ENCODE data around the gene ZNF708.
"Not testable (repeated sequence)": the region's sequence is repeated elsewhere in the genome, so short reads cannot be mapped to it uniquely, and the experiment has no call there.

Gene ZNF708

GRCh38 chr19:21328885-21329605, at the start of gene ZNF708:
TSS of gene ZNF708 (minus strand) at chr19:21329410. CDS start at chr19:21329212, 198 bp downstream.
- peak; percentile 48 to 55 (median 49) for DNase-seq (ENCODE audit: low read depth in 3 of 3)

- DNase-seq (ENCODE audit: low read depth in 3 of 3): no peak
Observed at GRCh38 chr19:21362291-21362690, 33.1 kb upstream of the ZNF708 start.

- DNase-seq (ENCODE audit: low read depth in 3 of 3): peak; percentile 46 to 71 (median 63)
Observed at GRCh38 chr19:21358768-21359451, 29.7 kb upstream of the ZNF708 start, which contains the start of gene ZNF738. TSS of gene ZNF738 (plus strand) at chr19:21359000. CDS start at chr19:21359141, 141 bp downstream.

DNA sequence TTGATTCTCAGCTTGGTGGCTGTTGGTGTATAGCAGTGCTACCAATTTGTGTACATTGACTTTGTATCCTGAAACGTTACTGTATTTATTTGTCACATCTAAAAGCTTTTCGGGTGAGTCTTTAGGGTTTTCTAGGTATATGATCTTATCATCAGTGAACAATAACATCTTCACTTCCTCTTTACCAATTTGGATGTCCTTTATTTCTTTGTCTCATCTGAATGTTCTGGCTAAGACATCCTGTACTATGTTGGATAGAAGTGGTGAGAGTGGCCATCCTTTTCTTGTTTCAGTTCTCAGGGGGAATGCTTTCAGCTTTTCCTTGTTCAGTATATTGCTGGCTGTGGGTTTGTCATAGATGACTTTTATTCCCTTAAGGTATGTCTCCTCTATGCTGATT, 23.6 kb upstream of the ZNF708 start:
- DNase-seq (ENCODE audit: low read depth in 3 of 3): no peak

GRCh38 chr19:21344841-21345240, 15.6 kb upstream of the ZNF708 start:
- not testable (repeated sequence) for DNase-seq (ENCODE audit: low read depth in 3 of 3)

- DNase-seq (ENCODE audit: low read depth in 3 of 3): no peak
Observed at GRCh38 chr19:21335721-21336120, 6.5 kb upstream of the ZNF708 start.

DNA sequence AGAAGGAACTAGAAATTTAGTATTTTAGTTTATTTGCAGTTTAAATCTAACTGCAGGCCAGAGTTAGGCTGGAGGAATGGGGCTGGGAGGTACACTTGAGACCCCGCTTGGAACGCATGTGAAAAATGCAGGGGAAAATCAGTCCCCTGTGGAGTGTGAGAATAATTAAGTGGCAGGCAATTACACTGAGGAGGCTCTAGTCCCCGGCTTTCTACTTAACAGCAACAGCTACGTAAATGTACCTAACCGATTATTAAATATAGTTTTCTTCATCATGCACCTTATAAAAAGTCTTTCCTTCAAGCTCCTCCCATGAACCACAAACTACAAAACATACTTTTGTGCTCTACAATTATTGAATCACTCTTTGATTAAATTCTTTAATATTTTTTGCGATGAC, 804 bp downstream of the ZNF708 start:
- DNase-seq (ENCODE audit: low read depth in 3 of 3): no peak

DNA sequence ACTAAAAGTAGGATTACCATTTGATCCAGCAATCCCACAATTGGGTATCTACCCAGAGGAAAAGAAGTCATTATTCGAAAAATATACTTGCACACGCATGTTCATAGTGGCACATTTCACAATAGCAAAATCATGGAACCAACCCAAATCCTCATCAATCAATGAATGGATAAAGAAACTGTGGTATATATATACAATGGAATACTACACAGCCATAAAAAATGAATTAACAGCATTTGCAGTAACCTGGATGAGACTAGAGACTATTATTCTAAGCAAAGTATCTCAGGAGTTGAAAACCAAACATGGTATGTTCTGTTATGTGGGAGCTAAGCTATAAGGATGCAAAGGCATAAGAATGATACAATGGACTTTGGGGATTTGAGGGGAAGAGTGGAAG, 3.0 kb downstream of the ZNF708 start:
- no peak for DNase-seq (ENCODE audit: low read depth in 3 of 3)

- DNase-seq (ENCODE audit: low read depth in 3 of 3): no peak
Observed at GRCh38 chr19:21323000-21323399, 6.2 kb downstream of the ZNF708 start.

DNA sequence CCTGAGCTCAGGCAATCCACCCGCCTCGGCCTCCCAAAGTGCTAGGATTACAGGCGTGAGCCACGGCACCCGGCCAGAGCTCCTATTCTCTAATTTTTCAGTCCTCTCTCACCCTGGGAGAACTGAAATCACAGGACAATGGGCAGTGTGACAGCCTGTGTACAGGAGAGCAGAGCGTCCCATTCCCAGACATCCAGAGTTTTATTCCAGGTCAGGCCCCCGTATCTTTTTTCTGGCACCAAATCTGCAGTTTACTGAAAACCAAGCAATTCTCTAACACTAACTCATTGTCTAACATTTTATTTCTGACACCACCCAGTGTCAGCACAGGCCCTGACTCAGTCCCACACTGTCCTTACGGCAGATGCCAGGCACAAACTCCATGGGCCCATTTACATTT, 6.7 kb downstream of the ZNF708 start:
- DNase-seq (ENCODE audit: low read depth in 3 of 3): no peak

DNA sequence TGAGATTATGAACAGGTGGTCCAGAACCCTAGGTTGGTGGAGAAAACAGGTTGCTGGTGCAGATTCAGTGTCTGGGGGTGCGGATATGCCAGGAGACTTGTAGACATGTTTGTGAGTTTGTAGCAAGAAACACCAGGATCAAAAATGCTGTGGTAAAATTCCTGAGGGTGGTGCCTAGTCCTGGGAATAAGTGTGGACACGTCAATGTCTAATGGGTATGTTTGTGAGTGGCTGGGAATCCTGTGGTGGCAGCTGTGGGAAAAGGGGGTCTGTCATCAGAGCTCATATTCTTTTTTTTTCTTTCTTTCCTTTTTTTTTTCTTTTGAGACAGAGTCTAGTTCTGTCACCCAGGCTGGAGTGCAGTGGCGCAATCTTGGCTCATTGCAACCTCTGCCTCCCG, 7.2 kb downstream of the ZNF708 start:
- DNase-seq (ENCODE audit: low read depth in 3 of 3): no peak

DNA sequence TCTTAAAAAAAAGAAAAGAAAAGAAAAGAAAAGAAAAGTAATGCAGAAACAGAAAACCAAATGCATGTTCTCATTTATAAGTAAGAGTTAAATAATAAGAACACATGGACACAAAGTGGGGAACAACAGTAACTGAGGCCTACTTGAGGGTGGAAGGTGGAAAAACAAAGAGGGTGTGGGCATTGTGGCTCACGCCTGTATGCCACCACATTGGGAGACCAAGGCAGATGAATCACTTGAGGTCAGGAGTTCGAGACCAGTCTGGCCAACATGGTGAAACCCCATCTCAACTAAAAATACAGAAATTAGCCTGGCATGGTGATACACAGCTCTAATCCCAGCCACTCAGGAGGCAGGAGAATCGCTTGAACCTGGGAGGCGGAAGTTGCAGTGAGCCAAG, 8.1 kb downstream of the ZNF708 start:
- no peak for DNase-seq (ENCODE audit: low read depth in 3 of 3)

DNA sequence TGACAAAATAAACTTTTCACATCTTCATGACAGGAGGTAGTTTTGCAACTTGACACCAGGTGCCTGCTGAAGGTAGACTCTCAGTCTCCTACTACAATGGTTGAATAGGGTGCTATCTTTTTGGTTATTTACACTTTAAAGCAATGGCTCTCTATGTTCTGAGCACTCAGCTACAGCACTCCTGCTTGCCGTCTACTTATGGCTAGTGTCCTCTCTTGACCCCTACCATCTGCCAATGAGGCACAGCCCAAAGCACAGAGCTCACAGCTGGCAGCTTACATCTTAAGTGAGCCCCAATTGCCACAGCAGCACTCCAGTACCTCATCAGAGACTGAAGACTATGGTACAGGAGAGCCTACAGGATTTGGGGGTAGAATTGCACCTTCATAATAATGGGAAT, 11.4 kb downstream of the ZNF708 start:
- DNase-seq (ENCODE audit: low read depth in 3 of 3): no peak

DNA sequence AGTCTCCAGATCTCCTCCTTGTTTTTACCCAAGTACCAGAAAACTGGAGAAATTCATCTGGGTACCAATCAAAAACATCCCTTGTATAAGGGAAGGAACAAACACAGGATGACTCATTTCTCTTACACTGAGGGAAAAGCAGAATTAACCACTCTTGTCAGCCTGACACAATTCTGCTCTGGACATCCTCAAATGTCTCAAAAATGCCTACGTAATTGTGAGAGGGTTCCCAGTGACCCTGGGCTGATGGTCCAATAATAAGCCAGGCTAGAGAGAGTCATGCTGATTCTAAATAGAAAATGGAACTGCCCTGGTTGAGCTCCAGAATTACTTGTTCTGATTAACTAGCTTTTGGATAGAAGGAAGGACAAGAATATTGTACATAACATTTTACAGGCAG, 14.5 kb downstream of the ZNF708 start:
- DNase-seq (ENCODE audit: low read depth in 3 of 3): no peak

DNA sequence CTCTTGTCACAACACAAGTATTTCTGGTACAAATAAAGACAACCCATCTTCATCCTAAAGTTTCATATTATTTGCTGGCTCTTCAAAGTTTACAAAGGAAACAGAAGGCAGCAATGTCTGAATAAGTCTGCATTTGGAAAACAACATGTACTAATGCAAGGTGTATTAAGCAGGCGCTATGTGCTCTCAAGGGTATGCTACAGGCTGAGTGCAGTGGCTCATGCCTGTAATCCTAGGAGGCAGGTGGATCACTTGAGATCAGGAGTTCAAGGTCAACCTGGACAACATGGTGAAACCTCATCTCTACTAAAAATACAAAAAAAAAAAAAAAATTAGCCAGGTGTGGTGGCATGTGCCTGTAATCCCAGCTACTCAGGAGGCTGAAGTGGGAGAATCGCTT, 16.4 kb downstream of the ZNF708 start:
- DNase-seq (ENCODE audit: low read depth in 3 of 3): not testable (repeated sequence)

- DNase-seq (ENCODE audit: low read depth in 3 of 3): no peak
Observed at GRCh38 chr19:21308773-21309172, 20.4 kb downstream of the ZNF708 start.

- not testable (repeated sequence) for DNase-seq (ENCODE audit: low read depth in 3 of 3)
Observed at GRCh38 chr19:21306881-21307479, 22.2 kb downstream of the ZNF708 start.

- DNase-seq (ENCODE audit: low read depth in 3 of 3): not testable (repeated sequence)
Observed at GRCh38 chr19:21293768-21294167, 35.4 kb downstream of the ZNF708 start.

- DNase-seq (ENCODE audit: low read depth in 3 of 3): no peak
Observed at GRCh38 chr19:21269813-21270212, 59.4 kb downstream of the ZNF708 start.

DNA sequence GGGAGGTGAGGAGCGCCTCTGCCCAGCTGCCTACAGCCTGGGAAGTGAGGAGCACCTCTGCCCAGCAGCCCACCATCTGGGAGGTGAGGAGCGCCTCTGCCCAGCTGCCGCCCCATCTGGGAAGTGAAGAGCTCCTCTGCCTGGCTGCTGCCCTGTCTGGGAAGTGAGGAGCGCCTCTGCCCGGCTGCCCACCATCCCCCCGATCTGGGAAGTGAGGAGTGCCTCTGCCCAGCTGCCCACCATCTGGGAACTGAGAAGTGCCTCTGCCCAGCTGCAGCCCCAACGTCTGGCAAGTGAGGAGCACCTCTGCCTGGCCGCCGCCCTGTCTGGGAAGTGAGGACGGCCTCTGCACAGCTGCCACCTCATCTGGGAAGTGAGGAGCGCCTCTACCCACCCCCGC, 64.3 kb downstream of the ZNF708 start:
- no peak for DNase-seq (ENCODE audit: low read depth in 3 of 3)

GRCh38 chr19:21264416-21264815, 64.8 kb downstream of the ZNF708 start:
- no peak for DNase-seq (ENCODE audit: low read depth in 3 of 3)

- DNase-seq (ENCODE audit: low read depth in 3 of 3): not testable (repeated sequence)
Observed at GRCh38 chr19:21260848-21261381, 68.3 kb downstream of the ZNF708 start.

Data from stimulated activated CD4-positive, alpha-beta T cell treated with anti-CD3 and anti-CD28 coated beads, TNF-alpha, amount 100 ng/mL, for 4 hours (primary cell).